IPS DF 19.7 (cell line): Measurements from ENCODE around the gene ERICH6.

Experiments
- DNase-seq: peaks from one replicate; pipeline ENCODE4 v3.0.0-alpha.2; 2013; ENCODE audit warnings: low read depth, low spot score

Gene ERICH6

GRCh38 chr3:150703756-150704344 is at the start of gene ERICH6:
Gene ERICH6 (minus strand): TSS chr3:150703920. CDS start chr3:150703898, 22 bp downstream.
- DNase-seq, result peak; percentile 61

GRCh38 chr3:150751781-150752263 is 48.1 kb upstream of the ERICH6 start:
- DNase-seq, result no peak

GRCh38 chr3:150749255-150749654 is 45.5 kb upstream of the ERICH6 start:
- DNase-seq, result no peak

GRCh38 chr3:150748684-150749047 is 44.9 kb upstream of the ERICH6 start:
- DNase-seq, result no peak

GRCh38 chr3:150747886-150748683 is 44.4 kb upstream of the ERICH6 start:
- no peak for DNase-seq

GRCh38 chr3:150746791-150747590 is 43.3 kb upstream of the ERICH6 start:
- no peak for DNase-seq

GRCh38 chr3:150745832-150746231 is 42.1 kb upstream of the ERICH6 start:
- no peak for DNase-seq

GRCh38 chr3:150744919-150745211 is 41.1 kb upstream of the ERICH6 start:
- no peak for DNase-seq

GRCh38 chr3:150744041-150744918 is 40.6 kb upstream of the ERICH6 start:
- DNase-seq, result no peak

GRCh38 chr3:150743508-150743907 is 39.8 kb upstream of the ERICH6 start:
- no peak for DNase-seq

- no peak for DNase-seq
These were observed 39.0 kb upstream of the ERICH6 start for GRCh38 chr3:150742679-150743078.

GRCh38 chr3:150742141-150742523 is 38.4 kb upstream of the ERICH6 start:
- DNase-seq, result no peak

GRCh38 chr3:150741497-150742140 is 37.9 kb upstream of the ERICH6 start:
- no peak for DNase-seq

GRCh38 chr3:150740733-150741496 is 37.2 kb upstream of the ERICH6 start:
- DNase-seq, result no peak

GRCh38 chr3:150739877-150740645 is 36.3 kb upstream of the ERICH6 start:
- no peak for DNase-seq

GRCh38 chr3:150739200-150739863 is 35.6 kb upstream of the ERICH6 start:
- no peak for DNase-seq

GRCh38 chr3:150738688-150739087 is 35.0 kb upstream of the ERICH6 start:
- DNase-seq, result no peak

GRCh38 chr3:150737874-150738679 is 34.4 kb upstream of the ERICH6 start:
- no peak for DNase-seq
